ENCODE data around the gene SZT2.
"Not testable (repeated sequence)": the region's sequence is repeated elsewhere in the genome, so short reads cannot be mapped to it uniquely, and the experiment has no call there.

Gene SZT2

DNA sequence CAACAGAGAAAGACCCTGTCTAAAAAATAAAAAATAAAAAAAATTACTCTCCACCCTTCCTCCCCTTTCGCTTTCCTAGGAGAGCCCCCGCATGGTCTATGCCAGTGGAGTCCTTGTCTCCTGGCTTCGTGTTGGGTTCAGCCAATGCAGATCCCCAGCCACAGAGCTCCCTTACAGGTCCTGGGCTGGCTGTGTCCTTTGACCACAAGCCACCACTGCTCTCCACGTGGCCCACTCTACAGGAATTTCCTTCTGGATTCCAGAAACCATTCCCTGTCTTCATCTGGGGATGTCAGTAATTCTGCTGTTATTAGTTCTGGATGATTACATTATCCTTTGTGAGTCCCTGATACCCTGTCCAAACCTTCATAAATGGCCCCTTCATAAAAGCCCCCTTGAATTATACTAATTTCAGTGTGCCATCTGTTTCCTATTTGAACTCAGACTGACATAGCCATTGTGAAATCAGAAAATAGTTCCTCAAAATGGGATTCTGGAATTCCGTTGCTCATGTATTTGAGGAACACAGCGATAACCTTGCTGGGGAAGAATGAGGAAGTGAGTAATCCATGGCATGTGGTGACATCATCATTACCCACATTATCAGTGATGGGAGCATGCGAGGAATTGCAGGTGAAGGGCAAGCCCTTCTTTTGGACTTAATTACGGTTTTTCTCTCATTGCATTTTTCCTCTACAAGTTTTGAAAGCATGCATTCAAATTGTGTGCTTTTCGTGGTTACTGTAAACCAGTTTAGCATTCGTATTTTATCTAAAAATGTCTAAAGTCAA lies 86.1 kb downstream of the SZT2 start:
- peaks cover 31% of the 10 kb centered on the region for H3K79me1 ChIP-seq (ENCODE audit: low read length)
- H3K4me1 ChIP-seq (ENCODE audit: control insufficient read depth in 1 of 2, insufficient read depth in 2 of 2, low read length in 2 of 2): peaks cover 6 to 16% of the 10 kb centered on the region in 2 experiments
- H3K14ac ChIP-seq (ENCODE audit: low read length): peak overlapping the region; percentile 91
- peak overlapping the region; percentile 51 for H3K18ac ChIP-seq (ENCODE audit: low read length)
- H2BK12ac ChIP-seq (ENCODE audit: low read length): peak overlapping the region; percentile 99
- H3K27me3 ChIP-seq (ENCODE audit: insufficient read depth, low read length); H3K23ac ChIP-seq (ENCODE audit: low read length); H4K12ac ChIP-seq (ENCODE audit: low read depth, low read length); H3K4me3 ChIP-seq (ENCODE audit: low read depth, low read length); H3K36me3 ChIP-seq (ENCODE audit: control insufficient read depth in 1 of 2, insufficient read depth in 2 of 2, low read length in 2 of 2); H3K9ac ChIP-seq (ENCODE audit: low read length); H3K79me2 ChIP-seq (ENCODE audit: control insufficient read depth, insufficient read depth, low read length, poor library complexity); H3K9me3 ChIP-seq (ENCODE audit: insufficient read depth, low read depth, low read length); H3K4me2 ChIP-seq (ENCODE audit: low read length): not testable (repeated sequence)
- H2AK5ac ChIP-seq (ENCODE audit: low read length): peak overlapping the region; percentile 98
- H4K91ac ChIP-seq (ENCODE audit: low read depth, low read length): peak overlapping the region; percentile 91
- peak overlapping the region; percentile 45 for H2AFZ ChIP-seq (ENCODE audit: insufficient read depth, low read length, poor library complexity)
- no CpG with 5 or more reads among the region's 10 CpGs for WGBS (ENCODE audit: extremely low coverage, insufficient coverage, insufficient read length)
- H3K27ac ChIP-seq (ENCODE audit: low read depth, low read length): peak overlapping the region; percentile 88
- peak overlapping the region; percentile 87 for H4K8ac ChIP-seq (ENCODE audit: low read depth, low read length)
- peak overlapping the region; percentile 58 for H3K4ac ChIP-seq (ENCODE audit: low read depth, low read length)
- DNase-seq: peak; percentile 53 to 91
- peak overlapping the region; percentile 95 for H2BK5ac ChIP-seq (ENCODE audit: low read depth, low read length, poor library complexity)
- peak overlapping the region; percentile 99 for H2BK120ac ChIP-seq (ENCODE audit: insufficient read depth, low read length, poor library complexity)

GRCh38 chr1:43477716-43478115 lies 88.0 kb downstream of the SZT2 start:
- Histone ChIP-seq H4K91ac (ENCODE audit: low read depth, low read length) (peak overlapping the region; percentile 68), H2BK5ac (ENCODE audit: low read depth, low read length, poor library complexity) (no peak overlapping the region), H2AK5ac (ENCODE audit: low read length) (peak overlapping the region; percentile 15), H3K27ac (ENCODE audit: low read depth, low read length) (no peak overlapping the region), H3K18ac (ENCODE audit: low read length) (no peak overlapping the region), H3K4me1 (ENCODE audit: control insufficient read depth in 1 of 2, insufficient read depth in 2 of 2, low read length in 2 of 2) (peaks cover 2 to 11% of the 10 kb centered on the region in 2 experiments), H3K4me3 (ENCODE audit: low read depth, low read length) (no peak overlapping the region), H3K4me2 (ENCODE audit: low read length) (no peak overlapping the region), H3K79me2 (ENCODE audit: control insufficient read depth, insufficient read depth, low read length, poor library complexity) (peaks cover 2% of the 10 kb centered on the region), H3K27me3 (ENCODE audit: insufficient read depth, low read length) (no peaks in the 10 kb centered on the region), H3K36me3 (ENCODE audit: control insufficient read depth in 1 of 2, insufficient read depth in 2 of 2, low read length in 2 of 2) (no peaks in the 10 kb centered on the region), H2BK12ac (ENCODE audit: low read length) (peak overlapping the region; percentile 46), H4K12ac (ENCODE audit: low read depth, low read length) (no peak overlapping the region), H3K4ac (ENCODE audit: low read depth, low read length) (no peak overlapping the region), H4K8ac (ENCODE audit: low read depth, low read length) (no peak overlapping the region), H3K23ac (ENCODE audit: low read length) (no peak overlapping the region), H3K9ac (ENCODE audit: low read length) (no peak overlapping the region), H3K14ac (ENCODE audit: low read length) (peak overlapping the region; percentile 70), H2BK120ac (ENCODE audit: insufficient read depth, low read length, poor library complexity) (peak overlapping the region; percentile 66), H2AFZ (ENCODE audit: insufficient read depth, low read length, poor library complexity) (no peak overlapping the region), H3K79me1 (ENCODE audit: low read length) (peaks cover 16% of the 10 kb centered on the region), H3K9me3 (ENCODE audit: insufficient read depth, low read depth, low read length) (no peaks in the 10 kb centered on the region)
- WGBS (ENCODE audit: extremely low coverage, insufficient coverage, insufficient read length): no CpG with 5 or more reads among the region's 1 CpG
- peak; percentile 68 to 90 for DNase-seq

DNA sequence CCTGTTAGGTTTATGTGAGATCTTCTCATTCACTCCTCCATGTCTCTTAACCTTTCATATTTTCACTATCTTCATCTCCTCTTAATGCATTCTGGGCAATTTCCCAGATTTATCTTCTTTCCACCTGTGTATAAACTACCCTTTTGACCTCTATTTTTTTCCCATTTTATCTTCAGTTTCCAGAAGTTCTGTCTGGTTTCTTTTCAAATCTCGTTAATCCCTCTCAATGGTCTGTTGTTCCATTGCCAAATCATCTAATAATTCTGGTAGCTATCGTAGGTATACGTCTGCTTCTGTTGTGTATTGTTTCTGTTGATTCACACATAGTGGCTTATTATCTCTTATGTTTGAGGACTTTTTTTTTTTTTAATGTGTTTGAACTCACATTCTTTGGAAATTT lies 89.7 kb downstream of the SZT2 start:
- Histone ChIP-seq H3K4me3 (ENCODE audit: low read depth, low read length) (no peak overlapping the region), H3K14ac (ENCODE audit: low read length) (no peak overlapping the region), H2BK120ac (ENCODE audit: insufficient read depth, low read length, poor library complexity) (no peak overlapping the region), H4K91ac (ENCODE audit: low read depth, low read length) (no peak overlapping the region), H4K12ac (ENCODE audit: low read depth, low read length) (no peak overlapping the region), H3K4me2 (ENCODE audit: low read length) (no peak overlapping the region), H3K4me1 (ENCODE audit: control insufficient read depth in 1 of 2, insufficient read depth in 2 of 2, low read length in 2 of 2) (peaks cover 2 to 11% of the 10 kb centered on the region in 2 experiments), H3K4ac (ENCODE audit: low read depth, low read length) (no peak overlapping the region), H2AFZ (ENCODE audit: insufficient read depth, low read length, poor library complexity) (no peak overlapping the region), H2AK5ac (ENCODE audit: low read length) (no peak overlapping the region), H3K18ac (ENCODE audit: low read length) (no peak overlapping the region), H3K79me1 (ENCODE audit: low read length) (peaks cover 11% of the 10 kb centered on the region), H4K8ac (ENCODE audit: low read depth, low read length) (no peak overlapping the region), H3K79me2 (ENCODE audit: control insufficient read depth, insufficient read depth, low read length, poor library complexity) (peaks cover 2% of the 10 kb centered on the region), H3K9ac (ENCODE audit: low read length) (no peak overlapping the region), H3K27me3 (ENCODE audit: insufficient read depth, low read length) (no peaks in the 10 kb centered on the region), H3K9me3 (ENCODE audit: insufficient read depth, low read depth, low read length) (no peaks in the 10 kb centered on the region), H3K36me3 (ENCODE audit: control insufficient read depth in 1 of 2, insufficient read depth in 2 of 2, low read length in 2 of 2) (no peaks in the 10 kb centered on the region), H3K23ac (ENCODE audit: low read length) (no peak overlapping the region), H2BK12ac (ENCODE audit: low read length) (no peak overlapping the region), H2BK5ac (ENCODE audit: low read depth, low read length, poor library complexity) (no peak overlapping the region), H3K27ac (ENCODE audit: low read depth, low read length) (no peak overlapping the region)
- no peak for DNase-seq
- no CpG with 5 or more reads among the region's 3 CpGs for WGBS (ENCODE audit: extremely low coverage, insufficient coverage, insufficient read length)

- peaks cover 4% of the 10 kb centered on the region for H3K79me1 ChIP-seq (ENCODE audit: low read length)
- H2BK12ac ChIP-seq (ENCODE audit: low read length): no peak overlapping the region
- no peak overlapping the region for H3K18ac ChIP-seq (ENCODE audit: low read length)
- H3K23ac ChIP-seq (ENCODE audit: low read length): no peak overlapping the region
- no peak overlapping the region for H3K27ac ChIP-seq (ENCODE audit: low read depth, low read length)
- H3K36me3 ChIP-seq (ENCODE audit: control insufficient read depth in 1 of 2, insufficient read depth in 2 of 2, low read length in 2 of 2): no peaks in the 10 kb centered on the region
- H3K4ac ChIP-seq (ENCODE audit: low read depth, low read length): no peak overlapping the region
- peaks cover 1% of the 10 kb centered on the region in 2 experiments for H3K4me1 ChIP-seq (ENCODE audit: control insufficient read depth in 1 of 2, insufficient read depth in 2 of 2, low read length in 2 of 2)
- no peak for DNase-seq
- H3K4me2 ChIP-seq (ENCODE audit: low read length): no peak overlapping the region
- no peak overlapping the region for H4K8ac ChIP-seq (ENCODE audit: low read depth, low read length)
- H3K4me3 ChIP-seq (ENCODE audit: low read depth, low read length): no peak overlapping the region
- H3K14ac ChIP-seq (ENCODE audit: low read length): no peak overlapping the region
- WGBS (ENCODE audit: extremely low coverage, insufficient coverage, insufficient read length): no CpG with 5 or more reads among the region's 2 CpGs
- H3K9ac ChIP-seq (ENCODE audit: low read length): no peak overlapping the region
- no peak overlapping the region for H2BK5ac ChIP-seq (ENCODE audit: low read depth, low read length, poor library complexity)
- no peak overlapping the region for H2AFZ ChIP-seq (ENCODE audit: insufficient read depth, low read length, poor library complexity)
- no peaks in the 10 kb centered on the region for H3K79me2 ChIP-seq (ENCODE audit: control insufficient read depth, insufficient read depth, low read length, poor library complexity)
- H3K9me3 ChIP-seq (ENCODE audit: insufficient read depth, low read depth, low read length): no peaks in the 10 kb centered on the region
- no peak overlapping the region for H2BK120ac ChIP-seq (ENCODE audit: insufficient read depth, low read length, poor library complexity)
- H4K12ac ChIP-seq (ENCODE audit: low read depth, low read length): no peak overlapping the region
- H3K27me3 ChIP-seq (ENCODE audit: insufficient read depth, low read length): no peaks in the 10 kb centered on the region
- H2AK5ac ChIP-seq (ENCODE audit: low read length): no peak overlapping the region
- no peak overlapping the region for H4K91ac ChIP-seq (ENCODE audit: low read depth, low read length)
Observed at GRCh38 chr1:43481491-43481890, 91.8 kb downstream of the SZT2 start.

Measured in trophoblast cell (in vitro differentiated cells and primary cell).